NCI-H2081 treated with DMSO at 0.1 percent for 48 hours (cell line): ENCODE results near the gene FAM219B.
A peak's percentile ranks its signal among the peaks of the same experiment; 100 is the strongest.

ENCODE experiments used
- DNase-seq: peaks from one replicate; lab custom pipeline; 2025; lab: John Stamatoyannopoulos, UW

The FAM219B gene

DNA sequence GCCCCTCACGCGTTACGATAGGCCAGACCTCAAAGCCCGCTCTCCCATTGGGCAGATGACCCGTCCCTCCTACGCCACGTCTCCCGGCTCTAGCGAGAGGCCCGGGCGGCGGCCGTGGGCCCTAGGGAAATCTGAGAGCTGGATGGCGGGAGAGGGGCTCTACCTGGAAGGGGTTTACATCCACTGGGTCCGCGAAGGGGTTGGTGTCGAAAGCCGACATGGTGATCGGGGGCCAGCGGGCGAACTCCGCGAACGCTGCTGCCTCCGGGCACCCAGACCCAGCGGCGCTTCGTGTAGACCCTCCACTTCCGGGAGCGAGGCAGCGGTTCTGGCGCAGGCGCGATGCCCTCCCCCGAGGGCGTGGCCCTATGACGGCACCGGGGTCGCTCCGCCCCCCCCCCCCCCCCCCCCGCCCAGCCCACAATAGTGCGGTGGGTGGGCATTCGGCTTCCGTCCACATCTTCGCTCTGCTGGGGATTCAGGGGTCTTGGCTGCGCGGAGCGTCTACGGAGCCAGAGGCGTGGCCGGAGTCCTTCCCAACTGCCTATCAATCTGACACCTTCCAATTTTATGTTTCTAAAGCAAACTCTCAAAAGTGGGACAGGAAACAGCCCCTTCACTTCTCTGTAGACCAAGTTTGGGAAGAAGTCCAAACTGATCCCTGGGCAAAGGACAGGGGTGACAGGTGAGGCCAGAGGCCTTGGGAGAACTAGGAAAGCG, 33.5 kb downstream of the FAM219B start, which contains the start of gene SCAMP2:
Gene SCAMP2 (minus strand): TSS at position 330 of the 720 bp plus-strand sequence. CDS start 110 bp downstream, at position 220.
- DNase-seq, result peak; percentile 62

DNA sequence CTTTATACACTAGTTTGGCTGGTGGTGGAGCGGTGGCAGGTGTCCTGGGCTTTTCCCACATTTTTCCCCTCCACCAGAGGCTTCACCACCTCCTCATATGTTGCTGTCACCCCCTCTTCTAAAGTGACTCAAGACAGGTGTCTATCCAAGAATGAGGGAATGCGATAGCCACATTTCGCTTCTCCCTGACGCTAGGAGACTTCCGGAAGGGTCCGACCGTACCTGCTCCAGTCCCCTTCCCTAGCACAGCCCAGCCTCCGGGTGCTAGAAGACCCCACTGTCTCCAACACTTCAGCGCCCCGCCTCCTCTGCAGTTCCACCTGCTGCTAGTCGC, 34.0 kb downstream of the FAM219B start:
- DNase-seq, result no peak

DNA sequence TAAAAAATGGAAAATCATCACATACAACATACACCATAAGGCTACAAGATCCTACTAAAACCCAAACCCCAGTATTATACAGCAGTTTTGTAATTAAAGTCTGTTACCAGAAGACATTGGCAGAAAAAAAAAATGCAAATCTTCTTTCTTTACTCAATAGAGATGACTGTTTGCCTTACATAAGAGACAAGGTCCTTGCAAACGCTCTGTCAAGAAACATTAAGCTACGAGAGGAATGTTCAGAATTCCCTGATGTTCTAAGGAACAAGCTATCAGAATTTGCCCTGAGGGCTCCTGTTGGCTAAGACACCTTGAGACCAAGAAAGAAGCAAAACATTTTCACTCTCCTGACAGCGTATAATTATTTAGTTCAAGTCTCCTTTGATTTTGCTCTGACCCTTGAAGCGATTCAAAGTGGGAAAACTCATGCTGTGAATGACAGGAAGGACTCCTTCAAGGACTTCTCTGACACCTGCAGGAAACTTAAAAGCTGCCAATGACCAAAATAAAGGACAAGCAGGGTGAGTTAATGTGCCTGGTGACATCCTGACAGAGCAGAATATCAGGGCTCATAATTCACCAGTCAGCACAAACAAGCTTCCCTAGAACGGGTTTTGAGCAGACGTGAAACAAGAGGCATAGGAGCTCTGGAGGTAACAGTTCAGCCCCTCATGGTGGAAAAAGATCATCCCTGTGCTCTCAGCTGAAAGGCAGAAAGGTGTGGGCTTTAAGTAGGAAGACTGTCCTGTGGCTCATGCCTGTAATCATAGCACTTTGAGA, 36.0 kb downstream of the FAM219B start:
- DNase-seq, result no peak

DNA sequence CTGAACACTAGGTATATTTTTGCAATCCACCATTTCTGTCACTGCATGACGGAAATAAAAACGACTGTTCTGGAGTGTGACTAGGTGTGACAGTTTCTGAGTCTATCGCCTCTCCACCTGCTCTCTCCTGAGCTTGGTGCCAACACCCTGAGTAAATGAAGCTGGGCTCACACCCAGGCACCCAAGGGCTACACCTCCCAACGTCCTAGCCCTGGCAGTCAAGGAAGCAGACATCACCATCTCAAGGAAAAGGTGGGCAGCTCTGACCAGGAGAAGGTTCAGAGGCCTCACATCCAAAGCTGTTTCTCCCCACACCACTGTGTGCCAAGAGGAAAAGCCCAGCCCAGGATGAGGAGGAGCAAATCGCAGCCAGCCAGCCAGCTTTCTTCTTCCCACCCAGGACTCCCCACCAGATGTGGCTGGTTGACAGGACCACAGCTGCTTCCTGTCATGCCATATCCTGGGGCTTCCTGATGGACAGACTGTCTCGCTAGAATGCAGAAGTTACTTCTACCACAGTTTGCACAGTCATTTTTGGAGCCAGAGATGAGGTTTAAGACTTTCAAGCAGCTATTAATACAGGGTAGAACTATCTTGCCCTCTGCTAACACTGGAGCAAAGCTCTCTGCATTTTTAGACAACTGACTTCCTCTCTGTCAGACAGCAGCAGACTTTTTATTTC, 36.8 kb downstream of the FAM219B start:
- DNase-seq, result no peak

DNA sequence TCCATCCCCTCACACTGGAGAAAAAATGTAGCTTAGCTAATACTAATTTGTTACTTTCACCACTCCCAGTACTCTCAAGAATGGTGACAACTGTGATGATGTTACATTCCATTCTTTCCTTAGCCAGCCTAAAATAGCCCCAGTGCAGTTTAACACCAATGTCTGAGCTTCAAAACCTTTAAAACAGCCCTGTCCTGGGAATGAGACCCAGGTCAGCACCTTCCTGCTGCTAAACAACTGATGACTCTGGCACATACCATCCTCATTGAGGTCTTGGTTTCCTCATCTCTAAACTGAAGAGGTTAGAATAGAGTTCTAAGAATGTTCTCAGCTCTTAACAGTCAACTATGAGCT, 37.3 kb downstream of the FAM219B start:
- no peak for DNase-seq

DNA sequence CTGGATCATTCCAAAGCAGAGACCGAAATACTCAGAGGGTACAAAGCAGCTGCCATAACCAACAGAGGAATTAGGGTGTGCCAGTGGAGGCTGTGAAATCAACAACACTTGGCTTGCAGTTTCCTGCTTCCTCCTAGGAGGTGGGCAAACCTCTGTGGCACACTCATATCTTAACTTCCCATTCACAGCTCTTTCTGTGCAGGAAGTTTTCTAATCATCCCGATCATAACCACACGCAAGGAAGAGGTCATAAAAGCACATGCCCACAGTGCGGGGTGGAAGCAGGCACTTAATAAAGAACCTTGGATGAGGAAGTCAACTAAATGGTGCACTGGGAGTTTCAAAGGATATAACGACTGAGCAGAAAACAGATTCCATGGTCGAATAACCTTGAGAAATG, 38.6 kb downstream of the FAM219B start:
- no peak for DNase-seq

DNA sequence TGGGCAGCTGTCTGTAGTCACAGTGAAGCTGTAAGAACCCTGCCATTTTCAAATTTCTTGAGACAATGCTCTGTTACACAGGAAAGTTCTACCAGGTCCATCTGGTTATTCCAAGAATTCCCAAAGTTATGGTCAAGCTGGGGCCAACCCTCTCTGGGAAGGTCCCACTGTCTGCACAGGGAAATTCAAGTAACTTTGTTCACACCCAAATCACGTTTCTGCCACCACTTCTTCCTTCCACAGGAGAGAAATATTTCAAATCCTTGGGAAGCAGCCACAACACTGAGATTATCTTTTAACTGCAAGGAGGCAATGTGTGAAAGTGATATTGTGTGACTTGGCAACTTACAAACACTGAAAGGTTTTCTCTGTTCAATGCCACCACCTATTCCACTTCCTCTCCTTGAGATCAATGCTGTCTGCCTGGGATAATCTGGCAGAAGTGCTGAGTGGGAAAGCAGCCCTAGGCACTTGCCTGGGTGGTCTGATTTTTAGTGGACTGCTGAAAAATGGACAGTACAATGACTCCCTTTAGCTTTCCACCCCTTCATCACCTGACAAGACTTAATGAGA, 39.1 kb downstream of the FAM219B start:
- DNase-seq, result no peak

DNA sequence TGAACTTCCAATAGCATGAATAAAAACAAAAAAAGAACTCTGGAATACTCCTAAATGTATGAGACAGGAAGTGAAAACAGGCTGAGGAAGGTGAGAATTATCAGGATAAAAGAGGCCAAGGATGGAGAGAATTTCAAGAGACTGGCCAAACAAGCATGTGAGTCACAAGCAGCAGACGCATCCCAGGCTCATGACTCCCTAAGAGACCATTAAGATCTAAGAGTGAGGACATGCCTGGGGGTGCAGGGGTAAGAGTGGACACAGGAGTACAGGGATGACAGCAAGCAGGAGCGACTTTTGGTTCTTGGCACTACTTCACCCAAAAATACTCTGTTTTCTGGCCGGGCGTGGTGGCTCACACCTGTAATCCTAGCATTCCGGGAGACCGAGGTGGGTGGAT, 40.6 kb downstream of the FAM219B start:
- no peak for DNase-seq

DNA sequence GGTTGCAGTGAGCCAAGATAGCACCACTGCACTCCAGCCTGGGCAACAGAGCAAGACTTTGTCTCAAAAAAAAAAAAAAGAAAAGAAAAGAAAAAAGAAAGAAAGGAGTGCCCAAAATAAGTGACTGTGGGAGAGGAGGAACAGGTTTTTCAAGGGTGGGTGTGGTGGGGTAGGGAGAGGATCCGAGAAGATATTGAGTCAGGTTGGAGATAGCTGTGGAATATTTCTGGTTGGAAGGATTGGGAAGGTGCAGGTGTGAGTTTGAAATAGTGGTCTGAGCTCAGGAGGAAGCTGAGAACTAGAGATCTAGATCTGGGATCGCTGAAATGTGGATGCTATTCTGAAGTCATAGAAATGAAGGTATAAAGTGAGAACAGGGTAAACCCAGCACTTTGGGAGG, 41.3 kb downstream of the FAM219B start:
- DNase-seq, result no peak

DNA sequence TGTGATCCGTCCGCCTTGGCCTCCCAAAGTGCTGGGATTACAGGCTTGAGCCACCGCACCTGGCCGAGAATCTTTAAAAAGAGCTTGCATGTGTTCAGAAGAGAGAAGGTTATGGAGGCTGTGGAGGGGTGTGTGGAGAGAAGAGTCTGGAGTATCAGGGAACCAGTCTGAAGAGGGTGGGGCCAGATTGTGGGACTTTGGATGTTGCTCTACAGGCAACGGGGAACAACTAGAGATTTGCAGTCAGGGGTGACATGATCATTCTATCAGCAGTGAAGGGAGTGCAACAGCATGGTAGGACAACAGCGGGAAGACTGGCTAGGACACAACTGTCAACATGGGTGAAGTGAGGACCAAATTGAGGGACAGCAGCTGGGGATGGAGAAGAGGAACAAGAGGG, 42.4 kb downstream of the FAM219B start:
- DNase-seq, result no peak

DNA sequence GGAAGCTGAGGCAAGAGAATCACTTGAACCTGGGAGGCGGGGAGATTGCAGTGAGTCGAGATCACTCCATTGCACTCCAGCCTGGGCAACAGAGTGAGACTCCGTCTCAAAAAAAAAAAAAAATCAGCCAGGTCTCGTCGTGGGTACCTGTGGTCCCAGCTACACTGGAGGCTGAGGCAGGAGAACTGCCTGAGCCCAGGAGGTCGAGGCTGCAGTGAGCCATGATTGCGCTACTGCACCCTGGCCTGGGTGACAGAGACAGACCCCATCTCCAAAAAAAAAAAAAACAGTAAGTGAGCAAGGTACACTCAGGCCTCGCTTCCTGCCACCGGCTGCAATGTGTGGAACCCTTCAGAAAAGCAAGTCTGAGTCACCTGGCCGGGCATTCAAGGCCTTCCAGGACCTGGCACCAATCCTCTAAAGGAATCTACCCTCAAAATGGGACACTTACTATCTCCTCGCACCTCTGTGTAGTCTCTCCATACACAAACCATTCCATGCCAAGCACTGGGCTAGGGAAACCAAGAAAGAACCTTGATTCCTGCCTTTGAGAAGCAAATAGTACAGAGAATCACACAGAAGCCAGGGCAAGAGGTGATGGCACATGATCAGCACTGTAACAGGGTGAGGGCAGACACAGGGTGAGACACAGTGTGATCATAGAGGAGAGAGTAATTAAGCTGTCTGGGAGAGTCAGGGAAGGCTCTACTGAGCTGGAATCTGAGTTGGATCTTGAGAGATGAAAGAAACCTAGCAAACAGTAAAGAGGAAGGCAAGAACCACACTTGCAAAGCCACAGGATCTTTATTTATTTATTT, 43.2 kb downstream of the FAM219B start:
- DNase-seq, result no peak

DNA sequence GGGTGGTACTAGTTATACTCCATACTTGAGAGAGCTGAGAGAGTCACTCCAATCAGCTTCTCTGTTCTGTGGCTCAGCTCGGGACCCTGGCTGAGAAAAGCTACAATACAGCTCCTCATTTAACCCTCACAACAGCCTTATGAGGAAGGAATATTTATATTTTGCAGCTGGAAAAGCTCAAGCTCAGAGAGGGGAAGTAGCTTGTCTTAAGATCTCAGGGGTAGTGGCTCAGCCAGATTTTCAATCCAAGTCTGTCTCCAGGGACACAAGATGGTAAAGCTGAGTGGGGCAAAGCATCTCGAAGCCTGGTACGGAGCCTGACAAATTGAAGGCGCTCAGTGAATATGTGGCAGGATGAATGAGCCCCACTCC, 48.3 kb downstream of the FAM219B start:
- no peak for DNase-seq

DNA sequence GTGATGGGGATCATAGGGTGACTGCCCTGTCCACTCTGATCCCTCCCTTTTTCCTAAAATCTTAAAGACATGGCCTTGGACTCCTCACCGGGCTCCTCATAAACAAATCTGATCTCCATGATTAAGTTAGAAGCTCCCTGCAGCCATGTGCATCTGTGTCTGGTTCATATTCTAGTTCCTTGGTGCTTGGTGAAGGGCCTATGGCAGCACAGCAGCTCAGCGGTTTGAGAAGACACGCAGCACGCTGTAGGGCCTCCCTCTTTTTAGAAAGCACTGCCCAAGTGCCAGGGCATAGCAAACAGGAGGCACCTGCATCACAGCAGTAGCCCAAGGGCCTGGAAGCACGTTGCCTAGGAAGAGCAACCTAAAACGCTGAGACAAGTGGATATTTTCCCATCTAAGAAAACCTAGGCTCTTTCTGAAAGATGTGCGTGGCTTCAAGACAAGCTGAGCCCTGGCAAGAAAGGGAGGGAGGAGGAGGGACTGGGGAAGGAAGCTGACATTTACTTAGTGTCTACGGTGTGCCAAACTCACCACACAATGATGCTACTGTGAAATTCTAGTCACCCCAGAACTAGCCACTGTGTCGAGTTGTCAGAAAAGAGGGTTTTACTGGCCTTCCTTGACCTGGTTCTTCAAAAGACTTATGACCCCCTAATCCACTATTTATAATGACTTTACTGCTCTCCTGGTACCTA, 48.8 kb downstream of the FAM219B start:
- no peak for DNase-seq

DNA sequence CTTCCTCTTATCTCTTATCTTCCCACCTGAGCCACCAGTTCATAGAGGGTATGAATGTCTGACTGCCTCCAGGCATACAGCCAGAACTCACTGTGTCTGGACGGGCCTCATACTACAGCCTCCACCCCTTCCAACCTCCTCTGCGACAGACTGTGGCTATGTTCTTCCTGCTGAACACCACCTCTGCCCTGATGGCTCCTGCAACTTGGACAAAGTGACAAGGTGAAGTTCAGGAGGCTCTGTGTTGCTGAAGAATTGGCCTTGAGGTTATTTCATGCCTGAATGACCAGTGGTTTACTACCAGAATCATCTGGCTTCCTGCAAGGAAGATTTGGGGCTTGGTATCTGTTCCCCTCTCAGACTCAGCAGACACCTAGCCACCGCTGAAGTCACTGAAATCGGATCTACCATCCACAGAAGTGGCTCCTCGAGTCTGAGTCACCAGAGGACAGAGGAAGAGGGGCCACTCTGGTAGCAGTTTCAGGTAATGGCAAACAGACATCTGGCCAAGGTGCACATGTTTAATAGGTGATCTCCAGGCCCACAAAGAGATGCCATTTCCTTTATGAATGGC, 49.5 kb downstream of the FAM219B start:
- DNase-seq, result no peak

DNA sequence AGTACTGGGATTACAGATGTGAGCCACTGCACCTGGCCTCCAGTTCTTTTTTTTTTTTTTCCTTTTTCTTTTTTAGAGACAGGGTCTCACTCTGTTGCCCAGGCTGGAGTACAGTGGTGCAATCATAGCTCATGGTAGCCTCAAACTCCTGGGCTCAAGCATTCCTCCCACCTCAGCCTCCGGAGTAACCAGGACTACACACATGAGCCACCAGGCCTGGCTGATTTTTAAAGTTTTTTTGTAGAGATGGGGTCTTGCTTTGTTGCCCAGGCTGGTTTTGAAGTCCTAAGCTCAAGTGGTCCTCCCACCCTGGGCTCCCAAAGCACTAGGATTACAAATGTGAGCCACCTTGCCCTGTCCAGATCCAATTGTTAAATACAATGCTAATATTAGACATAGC, 50.1 kb downstream of the FAM219B start:
- DNase-seq, result no peak

DNA sequence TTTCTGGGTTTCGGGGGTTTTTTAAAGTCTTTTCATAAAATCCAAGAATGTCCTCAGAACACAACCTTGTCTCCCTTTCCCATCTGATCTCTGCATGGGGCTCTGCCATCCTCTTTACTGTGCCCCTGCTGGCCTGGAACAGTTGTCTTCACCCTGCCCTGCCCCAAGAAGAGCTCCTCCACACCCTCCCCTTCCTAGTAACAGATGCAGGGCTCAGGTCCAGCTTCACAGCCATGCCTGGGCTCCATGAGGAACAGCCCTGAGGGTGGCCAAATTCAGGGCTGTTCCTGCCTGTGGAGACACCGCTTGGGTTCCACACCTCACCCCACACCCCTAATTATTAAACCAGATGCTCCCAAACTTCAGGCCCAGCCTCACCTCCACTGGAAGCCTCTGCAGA, 50.8 kb downstream of the FAM219B start:
- DNase-seq, result no peak

DNA sequence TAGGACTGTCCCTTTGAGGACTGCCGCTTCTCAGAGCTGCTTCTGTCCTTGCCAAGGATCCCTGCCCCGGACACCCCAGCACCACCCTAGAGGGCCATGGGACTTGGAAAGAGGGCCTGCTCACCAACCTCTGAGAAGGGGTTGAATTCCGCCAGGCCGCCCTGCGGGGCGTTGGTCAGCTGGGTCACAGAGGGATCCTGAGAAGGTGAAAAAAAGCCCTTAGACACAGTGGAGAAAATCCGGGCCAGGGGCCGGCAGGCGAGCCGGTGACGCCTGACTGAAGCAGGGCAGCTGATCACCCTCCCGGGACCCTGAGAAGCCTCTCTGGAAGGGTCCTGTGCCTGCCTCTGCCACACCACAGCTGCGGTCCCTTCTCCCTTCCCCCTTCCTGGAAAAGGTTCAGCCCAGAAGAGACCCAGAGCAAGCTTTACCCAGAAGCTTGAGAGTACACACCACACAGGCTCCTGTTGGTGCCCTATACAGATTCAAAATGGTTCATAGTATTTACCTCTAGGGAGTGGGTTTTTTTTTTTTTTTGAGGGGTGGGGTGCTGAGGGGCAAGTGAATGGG, 52.1 kb downstream of the FAM219B start:
- no peak for DNase-seq

DNA sequence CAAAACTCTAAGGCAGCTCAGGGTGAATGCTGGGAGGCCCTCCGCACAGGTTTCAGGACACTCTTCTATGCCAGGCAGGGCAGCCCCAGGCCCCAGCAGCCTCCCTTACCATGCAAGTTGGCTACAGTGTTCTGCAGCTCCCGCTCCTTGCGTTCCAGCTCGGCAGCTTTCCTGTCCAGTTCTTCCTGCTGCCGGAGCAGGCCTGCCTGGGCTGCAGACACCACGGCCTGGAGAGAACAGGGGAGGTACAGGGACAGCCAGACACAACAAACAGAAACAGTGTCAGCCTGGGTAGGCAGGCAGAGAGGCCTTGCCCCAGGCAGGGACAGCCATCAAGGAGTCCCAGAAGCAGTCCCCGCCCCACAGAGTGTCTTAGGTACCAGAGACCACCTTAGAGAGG, 54.7 kb downstream of the FAM219B start:
- DNase-seq, result no peak

DNA sequence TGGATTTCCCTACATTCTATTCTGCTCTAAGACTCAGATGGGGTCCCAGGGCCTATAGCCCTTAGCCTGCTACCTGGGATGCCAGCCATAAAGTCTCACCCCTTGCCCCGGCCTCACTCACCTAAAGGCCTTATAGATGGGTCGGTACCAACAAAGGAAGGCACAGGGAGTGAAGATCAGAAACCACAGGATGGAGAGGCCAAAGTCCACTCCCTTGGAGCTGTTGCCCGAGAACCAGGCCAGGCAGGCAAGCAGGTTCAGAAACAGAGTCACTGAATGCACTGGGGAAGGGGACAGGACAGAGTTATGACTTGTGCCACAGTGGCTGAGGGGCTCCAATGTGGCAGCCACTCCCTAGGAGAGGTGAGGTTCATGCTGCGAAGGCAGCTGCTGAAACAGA, 56.3 kb downstream of the FAM219B start:
- DNase-seq, result no peak
